ENCODE measurements around the gene AOPEP. TPM values are rescaled to one million over a fixed set of nuclear protein-coding genes. Genes with fewer than 3 reads are reported as not detected.

The AOPEP gene
- total RNA-seq, 1 experiment from 2014 or later: 36.4 TPM

DNA sequence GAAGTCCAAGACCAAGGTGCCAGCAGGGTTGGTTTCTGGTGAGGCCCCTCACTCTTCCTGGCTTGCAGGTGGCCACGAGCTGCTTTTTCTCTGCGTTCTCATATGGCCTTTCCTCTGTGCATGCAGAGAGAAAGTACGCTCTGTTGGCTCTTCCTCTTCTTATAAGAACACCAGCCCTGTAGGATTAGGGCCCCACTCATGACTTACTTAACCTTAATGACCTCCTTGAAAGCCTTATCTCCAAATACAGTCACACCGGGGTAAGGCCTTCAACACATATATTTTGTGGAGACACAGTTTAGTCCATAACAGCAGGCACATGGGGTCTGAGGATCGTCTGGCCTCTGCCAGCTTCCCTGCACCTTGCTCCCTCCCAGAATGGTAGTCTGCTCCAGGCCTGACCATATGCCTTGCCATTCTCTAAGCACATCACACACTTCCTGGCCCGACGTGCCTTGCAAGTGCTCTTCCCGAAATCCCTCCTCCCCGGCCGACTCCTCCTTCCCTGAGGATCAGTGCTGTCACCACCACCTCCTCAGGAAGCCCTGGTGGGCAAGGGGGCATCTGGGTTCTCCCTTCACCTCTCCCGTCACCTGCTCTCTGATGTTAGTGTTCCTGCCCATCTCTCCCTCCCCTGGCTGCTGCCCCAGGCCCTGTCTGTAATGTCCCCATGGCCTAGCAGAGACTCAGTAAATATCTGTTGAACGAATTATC is 200.7 kb downstream of the AOPEP start:
- intact Hi-C loops (cut with micrococcal nuclease; ENCODE audit: unreplicated experiment): no loop called here
- ChIA-PET CTCF (no interaction called here), POLR2A (no interaction called here)
- H3K4me3 ChIP-seq (ENCODE audit: low read depth in 2 of 2, low read length in 2 of 2): no peak overlapping the region
- in situ Hi-C loops (cut with HindIII; ENCODE audit: low pct_unique_long_range_greater_than_20kb, low sequenced_read_pairs): no loop called here
- TF ChIP-seq REST (IDR thresholded peaks at IDR 0.05; ENCODE audit: insufficient read depth in 1 of 2, low read depth in 2 of 2, low read length in 1 of 2) (no peak), CTCF (IDR thresholded peaks at IDR 0.05) (no peak), TCF7L2 (IDR thresholded peaks at IDR 0.05; ENCODE audit: low read depth, low read length) (no peak), POLR2AphosphoS5 (IDR thresholded peaks at IDR 0.05; ENCODE audit: low read depth, low read length) (no peak), SIN3A (IDR thresholded peaks at IDR 0.05; ENCODE audit: borderline replicate concordance, insufficient read depth, low read depth, low read length) (no peak)
- no peaks in the 10 kb centered on the region for H3K9me3 ChIP-seq (ENCODE audit: control insufficient read depth, insufficient read depth, low read depth, low read length)
- H3K27ac ChIP-seq (ENCODE audit: low read length): peak overlapping the region; percentile 98
- H3K36me3 ChIP-seq (ENCODE audit: control insufficient read depth, insufficient read depth, low read length): no peaks in the 10 kb centered on the region
- peaks cover 41% of the 10 kb centered on the region for H3K4me1 ChIP-seq (ENCODE audit: control insufficient read depth, insufficient read depth, low read length)
- ATAC-seq: no peak
- no TSS peak for BruUV-seq (replicated peaks)
- DNase-seq (ENCODE audit: low read depth, low spot score): no peak
- no peaks in the 10 kb centered on the region for H3K27me3 ChIP-seq (ENCODE audit: control insufficient read depth, insufficient read depth, low read length)

DNA sequence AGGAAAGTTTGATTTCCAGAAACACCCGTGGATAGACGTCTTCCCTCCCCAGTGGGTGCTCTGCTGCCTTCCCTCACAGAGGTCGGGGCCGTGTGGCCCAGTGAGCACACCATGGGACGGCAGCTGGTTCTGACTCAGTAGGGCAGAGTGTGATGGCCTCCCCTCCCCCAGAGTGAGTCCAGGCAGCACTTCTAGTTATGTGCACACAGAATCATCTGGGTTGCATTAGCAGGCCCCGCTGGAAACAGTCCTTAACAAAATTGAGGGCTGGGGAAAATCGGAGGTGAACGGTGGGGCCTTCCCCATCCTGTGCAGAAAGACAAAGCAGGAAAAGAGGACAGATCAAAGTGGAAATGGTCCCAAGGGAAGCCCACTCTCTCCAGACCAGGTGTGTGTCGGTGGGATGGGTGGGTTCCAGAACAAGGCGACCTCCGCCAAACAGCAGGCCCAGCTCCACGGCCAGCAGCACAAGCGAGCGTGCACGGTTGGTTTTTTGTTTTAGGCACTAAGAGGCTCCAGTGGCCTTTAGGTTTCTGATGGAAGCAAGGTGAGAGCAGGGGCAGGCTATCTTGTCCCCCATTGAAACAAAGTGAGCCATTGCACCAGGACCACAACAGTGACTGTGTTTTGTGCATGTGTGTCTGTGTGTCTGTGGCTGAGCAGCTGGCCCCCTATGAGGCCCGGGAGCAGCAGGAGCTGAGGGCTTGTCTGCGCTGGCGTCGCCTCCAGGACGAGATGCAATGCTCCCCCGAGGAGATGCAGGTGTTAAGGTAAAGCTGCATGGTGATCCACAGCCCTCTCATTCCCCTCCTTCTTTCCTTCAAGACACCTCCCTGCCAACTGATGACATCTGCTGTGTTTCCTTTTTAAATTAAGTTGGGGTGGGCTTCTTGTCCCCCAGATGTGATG is 201.5 kb downstream of the AOPEP start:
- no peak for DNase-seq (ENCODE audit: low read depth, low spot score)
- H3K4me3 ChIP-seq (ENCODE audit: low read depth in 2 of 2, low read length in 2 of 2): no peak overlapping the region
- H3K4me1 ChIP-seq (ENCODE audit: control insufficient read depth, insufficient read depth, low read length): peaks cover 33% of the 10 kb centered on the region
- no peak for ATAC-seq
- in situ Hi-C loops (cut with HindIII; ENCODE audit: low pct_unique_long_range_greater_than_20kb, low sequenced_read_pairs) (no loop called here), intact Hi-C loops (cut with micrococcal nuclease; ENCODE audit: unreplicated experiment) (no loop called here)
- H3K27ac ChIP-seq (ENCODE audit: low read length): peak overlapping the region; percentile 98
- POLR2A ChIA-PET: interaction anchor here (1.1 kb wide), 1 partner anchor 82 kb away, joined by 3 read pairs; no protein-coding TSS in a partner anchor
- H3K27me3 ChIP-seq (ENCODE audit: control insufficient read depth, insufficient read depth, low read length): no peaks in the 10 kb centered on the region
- CTCF ChIA-PET: no interaction called here
- TF ChIP-seq SIN3A (IDR thresholded peaks at IDR 0.05; ENCODE audit: borderline replicate concordance, insufficient read depth, low read depth, low read length) (no peak), TCF7L2 (IDR thresholded peaks at IDR 0.05; ENCODE audit: low read depth, low read length) (no peak), REST (IDR thresholded peaks at IDR 0.05; ENCODE audit: insufficient read depth in 1 of 2, low read depth in 2 of 2, low read length in 1 of 2) (no peak), POLR2AphosphoS5 (IDR thresholded peaks at IDR 0.05; ENCODE audit: low read depth, low read length) (no peak), CTCF (IDR thresholded peaks at IDR 0.05) (no peak)
- BruUV-seq (replicated peaks): no TSS peak
- H3K36me3 ChIP-seq (ENCODE audit: control insufficient read depth, insufficient read depth, low read length): no peaks in the 10 kb centered on the region
- no peaks in the 10 kb centered on the region for H3K9me3 ChIP-seq (ENCODE audit: control insufficient read depth, insufficient read depth, low read depth, low read length)

Data from Panc1 (cell line).